ENCODE results near the gene SMG6.
"Not testable (repeated sequence)": the region's sequence is repeated elsewhere in the genome, so short reads cannot be mapped to it uniquely, and the experiment has no call there.

The SMG6 gene

GRCh38 chr17:2227025-2227699 lies 76.4 kb downstream of the SMG6 start:
- DNase-seq, result no peak

- DNase-seq, result no peak
These were observed 80.0 kb downstream of the SMG6 start for GRCh38 chr17:2223617-2223927.

- DNase-seq, result no peak
These were observed 80.5 kb downstream of the SMG6 start for GRCh38 chr17:2222901-2223616.

- no peak for DNase-seq
These were observed 81.3 kb downstream of the SMG6 start for GRCh38 chr17:2222301-2222700.

GRCh38 chr17:2218426-2218825 lies 85.2 kb downstream of the SMG6 start:
- no peak for DNase-seq

GRCh38 chr17:2215616-2216364 lies 87.8 kb downstream of the SMG6 start:
- no peak for DNase-seq

GRCh38 chr17:2214929-2215615 lies 88.5 kb downstream of the SMG6 start:
- DNase-seq, result no peak

- no peak for DNase-seq
These were observed 89.3 kb downstream of the SMG6 start for GRCh38 chr17:2214047-2214928.

- DNase-seq, result peak; percentile 1
These were observed 90.2 kb downstream of the SMG6 start for GRCh38 chr17:2213291-2213960.

- no peak for DNase-seq
These were observed 91.1 kb downstream of the SMG6 start for GRCh38 chr17:2212400-2212981.

- DNase-seq, result no peak
These were observed 91.8 kb downstream of the SMG6 start for GRCh38 chr17:2211661-2212399.

GRCh38 chr17:2210726-2211125 lies 92.9 kb downstream of the SMG6 start:
- no peak for DNase-seq

GRCh38 chr17:2207815-2208515 lies 95.6 kb downstream of the SMG6 start:
- DNase-seq, result no peak

- no peak for DNase-seq
These were observed 99.2 kb downstream of the SMG6 start for GRCh38 chr17:2204393-2204792.

GRCh38 chr17:2203818-2204217 lies 99.8 kb downstream of the SMG6 start:
- no peak for DNase-seq

GRCh38 chr17:2202996-2203575 lies 100.5 kb downstream of the SMG6 start:
- no peak for DNase-seq

- DNase-seq, result no peak
These were observed 101.1 kb downstream of the SMG6 start for GRCh38 chr17:2202302-2202995.

- DNase-seq, result not testable (repeated sequence)
These were observed 104.2 kb downstream of the SMG6 start for GRCh38 chr17:2199386-2199785.

- DNase-seq, result no peak
These were observed 104.7 kb downstream of the SMG6 start for GRCh38 chr17:2198927-2199326.

Measured in NCI-H1092 (cell line).